ENCODE data around the gene SLC25A39.

SLC25A39 gene

GRCh38 chr17:44327715-44328449 is 3.3 kb upstream of the SLC25A39 start:
- H3K4me3 ChIP-seq (ENCODE audit: low read depth, low read length) = no peak overlapping the region
- TF ChIP-seq, protein P1, sequence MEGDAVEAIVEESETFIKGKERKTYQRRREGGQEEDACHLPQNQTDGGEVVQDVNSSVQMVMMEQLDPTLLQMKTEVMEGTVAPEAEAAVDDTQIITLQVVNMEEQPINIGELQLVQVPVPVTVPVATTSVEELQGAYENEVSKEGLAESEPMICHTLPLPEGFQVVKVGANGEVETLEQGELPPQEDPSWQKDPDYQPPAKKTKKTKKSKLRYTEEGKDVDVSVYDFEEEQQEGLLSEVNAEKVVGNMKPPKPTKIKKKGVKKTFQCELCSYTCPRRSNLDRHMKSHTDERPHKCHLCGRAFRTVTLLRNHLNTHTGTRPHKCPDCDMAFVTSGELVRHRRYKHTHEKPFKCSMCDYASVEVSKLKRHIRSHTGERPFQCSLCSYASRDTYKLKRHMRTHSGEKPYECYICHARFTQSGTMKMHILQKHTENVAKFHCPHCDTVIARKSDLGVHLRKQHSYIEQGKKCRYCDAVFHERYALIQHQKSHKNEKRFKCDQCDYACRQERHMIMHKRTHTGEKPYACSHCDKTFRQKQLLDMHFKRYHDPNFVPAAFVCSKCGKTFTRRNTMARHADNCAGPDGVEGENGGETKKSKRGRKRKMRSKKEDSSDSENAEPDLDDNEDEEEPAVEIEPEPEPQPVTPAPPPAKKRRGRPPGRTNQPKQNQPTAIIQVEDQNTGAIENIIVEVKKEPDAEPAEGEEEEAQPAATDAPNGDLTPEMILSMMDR (IDR thresholded peaks at IDR 0.05; ENCODE audit: low read depth, low read length, missing control alignments) = no peak
- DNase-seq (ENCODE audit: low read depth) = no peak

DNA sequence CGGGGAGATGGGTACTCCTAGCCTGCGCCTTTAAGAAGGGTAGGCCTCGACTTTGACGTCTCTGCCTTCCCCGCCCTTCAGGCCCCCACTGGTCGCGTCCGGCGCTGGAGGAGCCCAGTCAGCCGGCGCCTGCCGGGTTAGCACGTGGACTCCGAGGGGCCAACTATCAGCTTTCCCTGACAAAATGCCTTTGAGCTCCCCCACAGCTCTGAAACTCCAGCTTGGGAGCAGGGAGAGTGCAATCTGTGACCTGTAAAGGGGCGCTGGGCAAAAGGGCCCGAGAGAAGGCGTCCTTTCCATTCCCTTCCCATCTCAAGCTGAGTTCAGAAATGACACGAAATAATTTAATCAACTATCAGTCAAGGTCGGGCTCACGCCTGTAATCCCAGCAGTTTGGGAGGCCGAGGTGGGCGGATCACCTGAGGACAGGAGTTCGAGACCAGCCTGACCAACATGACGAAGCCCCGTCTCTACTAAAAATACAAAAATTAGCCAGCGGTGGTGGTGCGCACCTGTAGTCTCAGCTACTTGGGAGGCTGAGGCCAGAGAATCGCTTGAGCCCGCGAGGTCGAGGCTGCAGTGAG is 2.3 kb upstream of the SLC25A39 start:
- DNase-seq (ENCODE audit: low read depth) = peak; percentile 89
- TF ChIP-seq, protein P1 (IDR thresholded peaks at IDR 0.05; ENCODE audit: low read depth, low read length, missing control alignments) = no peak
- peak overlapping the region; percentile 53 for H3K4me3 ChIP-seq (ENCODE audit: low read depth, low read length)

DNA sequence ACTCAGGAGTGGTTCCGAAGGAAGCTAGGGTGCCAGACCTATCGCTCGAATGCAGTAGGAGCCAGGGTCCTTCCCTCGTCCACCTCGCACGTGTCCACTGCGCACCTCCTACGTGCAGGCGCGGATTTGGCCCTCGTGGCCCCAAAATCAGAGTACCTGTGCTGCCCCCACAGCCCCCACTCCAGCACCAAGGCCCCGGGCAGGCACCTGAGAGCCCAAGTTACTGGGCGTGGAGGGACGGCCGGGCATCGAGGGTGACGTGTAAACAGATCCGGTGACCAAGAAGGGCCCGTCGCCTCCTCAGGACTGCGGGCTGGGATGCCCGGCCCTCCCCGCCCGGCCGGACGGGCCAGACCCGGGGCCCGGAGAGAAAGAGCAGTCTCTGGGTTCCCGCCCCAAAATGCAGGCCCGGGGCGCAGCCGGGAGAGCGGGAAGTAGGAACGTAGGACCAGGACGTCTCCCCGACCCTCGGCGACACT is 492 bp downstream of the SLC25A39 start:
- DNase-seq (ENCODE audit: low read depth) = no peak
- TF ChIP-seq, protein P1 (IDR thresholded peaks at IDR 0.05; ENCODE audit: low read depth, low read length, missing control alignments) = no peak
- peak overlapping the region; percentile 86 for H3K4me3 ChIP-seq (ENCODE audit: low read depth, low read length)

- H3K4me3 ChIP-seq (ENCODE audit: low read depth, low read length) = peak overlapping the region; percentile 86
- no peak for DNase-seq (ENCODE audit: low read depth)
- TF ChIP-seq, protein P1 (IDR thresholded peaks at IDR 0.05; ENCODE audit: low read depth, low read length, missing control alignments) = no peak
These were observed 1.1 kb downstream of the SLC25A39 start for GRCh38 chr17:44323359-44324091.

- TF ChIP-seq, protein P1 (IDR thresholded peaks at IDR 0.05; ENCODE audit: low read depth, low read length, missing control alignments) = no peak
- H3K4me3 ChIP-seq (ENCODE audit: low read depth, low read length) = no peak overlapping the region
- no peak for DNase-seq (ENCODE audit: low read depth)
These were observed 2.3 kb downstream of the SLC25A39 start for GRCh38 chr17:44322236-44322895.

DNA sequence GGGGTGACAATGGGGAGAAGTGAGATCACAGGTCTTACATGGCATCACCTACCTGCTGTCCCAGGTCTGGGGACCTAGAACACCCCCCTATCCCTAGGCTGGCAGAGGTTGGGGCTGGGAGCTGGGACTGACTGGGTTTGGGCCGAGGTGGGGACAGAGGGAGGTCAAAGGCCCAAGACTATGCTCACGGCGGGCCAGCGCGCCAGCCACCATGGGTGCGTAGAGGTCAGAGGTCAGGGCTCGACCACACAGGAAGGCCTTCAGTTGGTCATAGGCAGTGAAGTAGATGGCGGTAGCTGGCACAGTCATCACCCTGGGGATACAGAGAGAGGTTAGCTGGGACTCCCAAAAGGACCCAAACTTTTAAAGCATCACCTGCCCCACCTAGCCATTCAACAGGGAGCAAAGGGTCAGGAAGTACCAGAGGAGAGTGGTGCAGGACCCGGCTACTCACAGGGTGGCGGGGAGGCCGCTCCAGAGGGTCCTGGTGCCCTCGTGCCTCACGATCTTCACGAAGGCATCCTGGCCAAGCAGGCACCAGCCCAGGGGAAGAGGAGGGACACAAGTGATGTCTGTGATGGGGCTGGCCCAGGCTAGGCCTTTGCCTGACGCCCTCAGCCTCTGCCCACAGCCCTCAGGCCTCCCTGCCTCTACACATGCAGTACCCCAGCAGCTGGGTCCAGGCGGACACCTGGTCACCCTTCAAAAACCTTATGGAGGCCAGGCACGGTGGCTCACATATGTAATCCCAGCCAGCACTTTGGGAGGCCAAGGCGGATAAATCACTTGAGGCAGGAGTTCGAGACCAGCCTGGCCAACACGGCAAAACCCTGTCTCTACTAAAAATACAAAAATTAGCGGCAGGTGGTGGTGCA is 3.1 kb downstream of the SLC25A39 start:
- TF ChIP-seq, protein P1 (IDR thresholded peaks at IDR 0.05; ENCODE audit: low read depth, low read length, missing control alignments) = no peak
- no peak overlapping the region for H3K4me3 ChIP-seq (ENCODE audit: low read depth, low read length)
- DNase-seq (ENCODE audit: low read depth) = no peak

Data from GM12864 (cell line).